ENCODE measurements around the gene TMPRSS9.

DNA sequence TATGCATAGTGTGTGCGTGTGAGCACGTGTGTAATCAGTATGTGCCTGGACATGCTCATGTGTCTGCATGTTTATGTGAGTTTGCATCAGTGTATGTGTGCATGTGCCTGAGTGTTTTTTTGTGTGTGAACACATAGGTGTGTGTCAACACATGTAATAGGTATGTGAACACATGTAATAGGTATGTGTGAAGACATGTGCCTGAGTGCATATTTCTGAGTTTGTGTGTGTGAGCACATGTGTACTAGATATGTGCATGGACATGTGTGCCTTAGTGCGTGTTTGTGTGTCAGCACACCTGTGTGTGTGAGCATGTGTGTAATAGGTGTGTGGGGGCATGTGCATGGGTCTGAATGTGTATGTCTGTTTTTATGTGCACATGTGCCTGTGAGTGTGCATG, 24.2 kb upstream of the TMPRSS9 start:
- TF ChIP-seq, protein P1, sequence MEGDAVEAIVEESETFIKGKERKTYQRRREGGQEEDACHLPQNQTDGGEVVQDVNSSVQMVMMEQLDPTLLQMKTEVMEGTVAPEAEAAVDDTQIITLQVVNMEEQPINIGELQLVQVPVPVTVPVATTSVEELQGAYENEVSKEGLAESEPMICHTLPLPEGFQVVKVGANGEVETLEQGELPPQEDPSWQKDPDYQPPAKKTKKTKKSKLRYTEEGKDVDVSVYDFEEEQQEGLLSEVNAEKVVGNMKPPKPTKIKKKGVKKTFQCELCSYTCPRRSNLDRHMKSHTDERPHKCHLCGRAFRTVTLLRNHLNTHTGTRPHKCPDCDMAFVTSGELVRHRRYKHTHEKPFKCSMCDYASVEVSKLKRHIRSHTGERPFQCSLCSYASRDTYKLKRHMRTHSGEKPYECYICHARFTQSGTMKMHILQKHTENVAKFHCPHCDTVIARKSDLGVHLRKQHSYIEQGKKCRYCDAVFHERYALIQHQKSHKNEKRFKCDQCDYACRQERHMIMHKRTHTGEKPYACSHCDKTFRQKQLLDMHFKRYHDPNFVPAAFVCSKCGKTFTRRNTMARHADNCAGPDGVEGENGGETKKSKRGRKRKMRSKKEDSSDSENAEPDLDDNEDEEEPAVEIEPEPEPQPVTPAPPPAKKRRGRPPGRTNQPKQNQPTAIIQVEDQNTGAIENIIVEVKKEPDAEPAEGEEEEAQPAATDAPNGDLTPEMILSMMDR (IDR thresholded peaks at IDR 0.05; ENCODE audit: poor library complexity, severe bottlenecking): no peak
- TF ChIP-seq POLR2AphosphoS5 (IDR thresholded peaks at IDR 0.05): no peak
- TF ChIP-seq, protein P2, sequence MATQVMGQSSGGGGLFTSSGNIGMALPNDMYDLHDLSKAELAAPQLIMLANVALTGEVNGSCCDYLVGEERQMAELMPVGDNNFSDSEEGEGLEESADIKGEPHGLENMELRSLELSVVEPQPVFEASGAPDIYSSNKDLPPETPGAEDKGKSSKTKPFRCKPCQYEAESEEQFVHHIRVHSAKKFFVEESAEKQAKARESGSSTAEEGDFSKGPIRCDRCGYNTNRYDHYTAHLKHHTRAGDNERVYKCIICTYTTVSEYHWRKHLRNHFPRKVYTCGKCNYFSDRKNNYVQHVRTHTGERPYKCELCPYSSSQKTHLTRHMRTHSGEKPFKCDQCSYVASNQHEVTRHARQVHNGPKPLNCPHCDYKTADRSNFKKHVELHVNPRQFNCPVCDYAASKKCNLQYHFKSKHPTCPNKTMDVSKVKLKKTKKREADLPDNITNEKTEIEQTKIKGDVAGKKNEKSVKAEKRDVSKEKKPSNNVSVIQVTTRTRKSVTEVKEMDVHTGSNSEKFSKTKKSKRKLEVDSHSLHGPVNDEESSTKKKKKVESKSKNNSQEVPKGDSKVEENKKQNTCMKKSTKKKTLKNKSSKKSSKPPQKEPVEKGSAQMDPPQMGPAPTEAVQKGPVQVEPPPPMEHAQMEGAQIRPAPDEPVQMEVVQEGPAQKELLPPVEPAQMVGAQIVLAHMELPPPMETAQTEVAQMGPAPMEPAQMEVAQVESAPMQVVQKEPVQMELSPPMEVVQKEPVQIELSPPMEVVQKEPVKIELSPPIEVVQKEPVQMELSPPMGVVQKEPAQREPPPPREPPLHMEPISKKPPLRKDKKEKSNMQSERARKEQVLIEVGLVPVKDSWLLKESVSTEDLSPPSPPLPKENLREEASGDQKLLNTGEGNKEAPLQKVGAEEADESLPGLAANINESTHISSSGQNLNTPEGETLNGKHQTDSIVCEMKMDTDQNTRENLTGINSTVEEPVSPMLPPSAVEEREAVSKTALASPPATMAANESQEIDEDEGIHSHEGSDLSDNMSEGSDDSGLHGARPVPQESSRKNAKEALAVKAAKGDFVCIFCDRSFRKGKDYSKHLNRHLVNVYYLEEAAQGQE (IDR thresholded peaks at IDR 0.05; ENCODE audit: borderline replicate concordance): no peak
- no peak for TF ChIP-seq EZH2 (IDR thresholded peaks at IDR 0.05; ENCODE audit: borderline replicate concordance, insufficient read depth, low read length, poor library complexity, severe bottlenecking)
- no peak for TF ChIP-seq EP300 (conservative IDR thresholded peaks at IDR 0.05; ENCODE audit: poor library complexity, severe bottlenecking)

Measured in neural cell (in vitro differentiated cells).